ENCODE data around the gene GLIPR1L2.
"Not testable (repeated sequence)": the region's sequence is repeated elsewhere in the genome, so short reads cannot be mapped to it uniquely, and the experiment has no call there.

The GLIPR1L2 gene

DNA sequence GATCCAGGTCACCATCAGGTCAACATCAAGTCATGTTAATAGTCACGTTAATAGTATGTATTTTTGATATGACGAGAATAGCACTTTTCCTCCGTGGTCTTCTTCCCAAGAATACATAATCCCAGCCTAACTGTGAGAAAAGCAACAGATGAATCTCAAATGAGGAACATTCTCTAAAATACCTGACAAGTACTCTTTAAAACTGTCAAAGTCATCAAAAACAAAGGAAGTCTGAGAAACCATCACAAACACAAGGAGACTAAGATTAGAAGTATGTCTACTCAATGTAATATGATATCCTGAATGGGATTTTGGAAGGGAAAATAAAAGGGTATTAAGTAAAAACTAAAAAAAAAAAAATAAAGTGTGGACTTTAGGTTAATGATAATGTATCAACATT, 52.8 kb downstream of the GLIPR1L2 start:
- Histone ChIP-seq H3K36me3 (no peaks in the 10 kb centered on the region), H3K4me3 (ENCODE audit: low read depth in 1 of 2, low read length in 1 of 2) (no peak overlapping the region), H3K9me3 (no peaks in the 10 kb centered on the region), H3K27ac (no peak overlapping the region), H3K4me1 (ENCODE audit: control insufficient read depth in 1 of 2, insufficient read depth in 1 of 2, low read depth in 1 of 2, low read length in 1 of 2) (no peaks in the 10 kb centered on the region), H3K27me3 (no peaks in the 10 kb centered on the region)
- TF ChIP-seq, protein P1, sequence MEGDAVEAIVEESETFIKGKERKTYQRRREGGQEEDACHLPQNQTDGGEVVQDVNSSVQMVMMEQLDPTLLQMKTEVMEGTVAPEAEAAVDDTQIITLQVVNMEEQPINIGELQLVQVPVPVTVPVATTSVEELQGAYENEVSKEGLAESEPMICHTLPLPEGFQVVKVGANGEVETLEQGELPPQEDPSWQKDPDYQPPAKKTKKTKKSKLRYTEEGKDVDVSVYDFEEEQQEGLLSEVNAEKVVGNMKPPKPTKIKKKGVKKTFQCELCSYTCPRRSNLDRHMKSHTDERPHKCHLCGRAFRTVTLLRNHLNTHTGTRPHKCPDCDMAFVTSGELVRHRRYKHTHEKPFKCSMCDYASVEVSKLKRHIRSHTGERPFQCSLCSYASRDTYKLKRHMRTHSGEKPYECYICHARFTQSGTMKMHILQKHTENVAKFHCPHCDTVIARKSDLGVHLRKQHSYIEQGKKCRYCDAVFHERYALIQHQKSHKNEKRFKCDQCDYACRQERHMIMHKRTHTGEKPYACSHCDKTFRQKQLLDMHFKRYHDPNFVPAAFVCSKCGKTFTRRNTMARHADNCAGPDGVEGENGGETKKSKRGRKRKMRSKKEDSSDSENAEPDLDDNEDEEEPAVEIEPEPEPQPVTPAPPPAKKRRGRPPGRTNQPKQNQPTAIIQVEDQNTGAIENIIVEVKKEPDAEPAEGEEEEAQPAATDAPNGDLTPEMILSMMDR (IDR thresholded peaks at IDR 0.05): no peak

DNA sequence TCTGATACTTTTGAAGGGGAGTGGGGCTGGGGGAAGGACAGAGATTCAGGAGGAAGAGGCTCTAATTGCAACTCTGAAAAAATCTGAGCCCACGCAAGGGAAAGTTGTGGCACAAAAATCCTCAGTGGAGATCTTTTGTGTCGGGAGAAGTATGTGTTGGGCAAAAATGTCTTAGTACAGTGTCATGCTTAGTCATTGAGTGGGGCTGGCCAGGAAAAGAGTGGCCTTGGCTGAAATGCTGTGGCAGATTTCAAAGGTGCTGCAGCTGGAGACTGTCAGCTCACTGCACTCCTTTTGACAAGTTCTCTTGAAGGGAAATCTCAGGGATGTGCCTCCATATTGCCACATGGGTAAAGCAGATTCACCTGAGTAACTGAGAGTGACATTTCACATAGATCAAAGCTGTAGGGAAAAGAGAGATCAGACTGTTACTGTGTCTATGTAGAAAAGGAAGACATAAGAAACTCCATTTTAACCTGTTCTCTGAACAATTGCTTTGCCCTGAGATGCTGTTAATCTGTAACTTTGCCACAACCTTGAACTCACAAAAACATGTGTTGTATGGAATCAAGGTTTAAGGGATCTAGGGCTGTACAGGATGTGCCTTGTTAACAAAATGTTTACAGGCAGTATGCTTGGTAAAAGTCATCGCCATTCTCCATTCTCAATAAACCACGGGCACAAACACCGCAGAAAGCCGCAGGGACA, 53.7 kb downstream of the GLIPR1L2 start:
- Histone ChIP-seq H3K27ac (peak overlapping the region; percentile 1), H3K27me3 (no peaks in the 10 kb centered on the region), H3K4me3 (ENCODE audit: low read depth in 1 of 2, low read length in 1 of 2) (no peak overlapping the region), H3K9me3 (no peaks in the 10 kb centered on the region), H3K36me3 (no peaks in the 10 kb centered on the region), H3K4me1 (ENCODE audit: control insufficient read depth in 1 of 2, insufficient read depth in 1 of 2, low read depth in 1 of 2, low read length in 1 of 2) (no peaks in the 10 kb centered on the region)
- TF ChIP-seq, protein P1 (IDR thresholded peaks at IDR 0.05): no peak

DNA sequence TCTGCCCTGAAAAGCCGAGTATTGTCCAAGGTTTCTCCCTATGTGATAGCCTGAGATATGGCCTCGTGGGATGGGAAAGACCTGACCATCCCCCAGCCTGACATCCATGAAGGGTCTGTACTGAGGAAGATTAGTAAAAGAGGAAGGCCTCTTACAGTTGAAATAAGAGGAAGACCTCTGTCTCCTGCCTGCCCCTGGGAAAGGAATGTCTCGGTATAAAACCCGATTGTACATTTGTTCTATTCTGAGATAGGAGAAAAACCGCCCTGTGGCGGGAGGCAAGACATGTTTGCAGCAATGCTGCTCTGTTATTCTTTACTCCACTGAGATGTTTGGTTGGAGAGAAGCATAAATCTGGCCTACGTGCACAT, 54.2 kb downstream of the GLIPR1L2 start:
- H3K4me1 ChIP-seq (ENCODE audit: control insufficient read depth in 1 of 2, insufficient read depth in 1 of 2, low read depth in 1 of 2, low read length in 1 of 2); H3K27me3 ChIP-seq; H3K36me3 ChIP-seq; H3K9me3 ChIP-seq; H3K4me3 ChIP-seq (ENCODE audit: low read depth in 1 of 2, low read length in 1 of 2): not testable (repeated sequence)
- H3K27ac ChIP-seq: peak overlapping the region; percentile 1

DNA sequence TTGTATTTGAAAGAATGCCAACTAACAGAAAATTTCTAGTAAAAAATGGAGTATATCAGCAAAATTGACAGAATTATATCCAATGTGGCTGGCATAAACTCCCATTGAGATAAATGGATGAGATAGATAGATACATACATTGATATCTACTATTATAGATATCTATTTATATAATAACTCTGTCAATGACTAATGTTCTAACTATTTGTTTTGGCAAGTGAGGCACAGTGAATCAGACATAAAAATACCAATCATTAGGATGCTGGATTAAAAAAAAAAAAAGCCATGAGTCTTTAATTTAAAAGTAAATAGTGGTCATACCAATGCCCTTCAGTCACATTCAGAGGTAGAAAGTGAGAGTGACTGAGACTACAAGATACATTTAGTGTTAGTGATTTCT, 56.0 kb downstream of the GLIPR1L2 start:
- H3K4me3 ChIP-seq (ENCODE audit: low read depth in 1 of 2, low read length in 1 of 2): no peak overlapping the region
- no peaks in the 10 kb centered on the region for H3K4me1 ChIP-seq (ENCODE audit: control insufficient read depth in 1 of 2, insufficient read depth in 1 of 2, low read depth in 1 of 2, low read length in 1 of 2)
- TF ChIP-seq, protein P1 (IDR thresholded peaks at IDR 0.05): no peak
- H3K27ac ChIP-seq: no peak overlapping the region
- H3K9me3 ChIP-seq: no peaks in the 10 kb centered on the region
- H3K36me3 ChIP-seq: no peaks in the 10 kb centered on the region
- H3K27me3 ChIP-seq: no peaks in the 10 kb centered on the region

DNA sequence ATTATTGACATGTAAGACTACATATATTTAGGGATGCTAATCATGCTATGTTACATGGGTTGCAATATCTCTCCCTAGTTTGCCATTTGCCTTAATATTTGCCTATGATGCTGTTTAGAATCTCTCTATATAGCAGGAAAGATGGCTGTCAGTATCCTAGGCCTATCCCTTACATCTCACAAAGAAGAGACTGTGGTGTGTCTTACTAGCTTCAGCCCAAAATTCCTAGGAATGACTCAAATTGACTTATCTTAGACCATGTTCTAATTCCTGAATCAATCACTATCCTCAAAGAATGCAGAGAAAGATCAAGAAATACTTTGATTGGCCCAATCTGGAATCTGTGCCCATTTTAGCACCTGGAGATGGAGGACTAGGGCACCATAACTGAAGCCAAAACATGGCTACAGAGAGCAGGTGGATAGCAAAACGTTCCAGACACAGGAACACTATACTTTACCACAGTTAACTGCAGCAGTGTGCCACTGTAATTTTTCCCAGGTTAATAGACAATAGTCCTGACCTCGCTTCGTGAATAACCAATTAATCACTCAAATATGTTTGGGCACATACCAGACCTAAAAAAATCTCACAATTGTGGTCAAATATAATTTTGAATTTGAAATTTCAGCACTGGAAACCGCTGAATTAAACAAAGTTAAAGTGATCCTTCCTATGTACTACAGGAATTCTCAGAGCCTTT, 57.0 kb downstream of the GLIPR1L2 start:
- Histone ChIP-seq H3K27me3 (no peaks in the 10 kb centered on the region), H3K27ac (no peak overlapping the region), H3K36me3 (no peaks in the 10 kb centered on the region), H3K4me1 (ENCODE audit: control insufficient read depth in 1 of 2, insufficient read depth in 1 of 2, low read depth in 1 of 2, low read length in 1 of 2) (no peaks in the 10 kb centered on the region), H3K4me3 (ENCODE audit: low read depth in 1 of 2, low read length in 1 of 2) (no peak overlapping the region), H3K9me3 (no peaks in the 10 kb centered on the region)
- TF ChIP-seq, protein P1 (IDR thresholded peaks at IDR 0.05): no peak

DNA sequence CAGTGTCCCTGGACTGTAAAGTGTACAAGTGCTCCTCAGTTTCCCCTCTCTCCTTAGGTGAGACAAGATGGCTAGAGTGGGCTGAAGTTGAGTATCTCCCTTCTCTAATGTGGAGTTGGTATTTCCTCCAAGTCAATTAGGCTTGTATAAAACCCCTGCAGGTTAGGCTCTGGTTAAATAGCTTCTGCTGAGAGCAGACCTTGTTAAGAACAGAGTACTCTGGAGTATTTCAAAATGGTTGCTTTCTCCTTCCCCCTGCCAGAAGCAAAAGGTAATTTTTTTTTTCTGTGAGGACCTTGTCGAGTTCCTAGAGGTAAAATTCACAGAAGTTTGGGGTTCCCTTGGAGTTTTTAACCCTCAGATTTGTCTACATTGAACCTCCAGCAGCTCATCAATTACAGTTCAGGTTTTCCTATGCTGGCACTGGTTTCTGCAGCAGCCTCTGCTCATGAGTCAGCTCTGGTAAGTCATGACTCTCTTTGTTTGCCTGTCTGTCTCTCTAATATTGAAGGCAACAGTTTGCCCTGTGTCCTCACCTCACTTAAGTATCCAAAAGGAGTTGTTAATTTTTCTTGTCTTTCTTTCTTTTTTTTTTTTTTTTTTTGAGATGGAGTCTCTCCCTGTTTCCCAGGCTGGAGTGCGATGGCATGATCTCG, 61.9 kb downstream of the GLIPR1L2 start:
- Histone ChIP-seq H3K27ac (no peak overlapping the region), H3K27me3 (no peaks in the 10 kb centered on the region), H3K9me3 (peaks cover under 1% of the 10 kb centered on the region), H3K4me1 (ENCODE audit: control insufficient read depth in 1 of 2, insufficient read depth in 1 of 2, low read depth in 1 of 2, low read length in 1 of 2) (peaks cover 12 to 22% of the 10 kb centered on the region in 2 experiments), H3K36me3 (no peaks in the 10 kb centered on the region), H3K4me3 (ENCODE audit: low read depth in 1 of 2, low read length in 1 of 2) (no peak overlapping the region)
- TF ChIP-seq, protein P1 (IDR thresholded peaks at IDR 0.05): no peak
